Loucy (cell line): ENCODE measurements around the gene CTU2.

Experiments
- H2AFZ ChIP-seq: fragments of 200-600 bp; sonication (generic); 2 replicates; pipeline ENCODE4 v1.6.0; 2016; ENCODE audit warnings: antibody characterized with exemption, mild to moderate bottlenecking, low read length, moderate library complexity
- H3F3A ChIP-seq: fragments of 200-600 bp; 2 replicates; pipeline ENCODE4 v1.6.0; 2016; ENCODE audit warnings: antibody characterized with exemption, low read depth, mild to moderate bottlenecking
- H3K27me3 ChIP-seq: fragments of 200-600 bp; sonication (generic); 2 replicates; pipeline ENCODE4 v1.6.1; 2014; ENCODE audit warnings: low read length, mild to moderate bottlenecking; ENCODE audit not compliant: insufficient read depth, poor library complexity, severe bottlenecking
- H3K36me3 ChIP-seq: fragments of 200-600 bp; sonication (generic); 2 replicates; pipeline ENCODE4 v1.6.1; 2016; ENCODE audit warnings: low read length; ENCODE audit not compliant: insufficient read depth
- H3K4me1 ChIP-seq: fragments of 200-600 bp; sonication (generic); 2 replicates; pipeline ENCODE4 v1.5.1; 2014; ENCODE audit warnings: low read length, mild to moderate bottlenecking; ENCODE audit not compliant: insufficient read depth, poor library complexity, severe bottlenecking
- H3K4me2 ChIP-seq: fragments of 200-600 bp; sonication (generic); 2 replicates; pipeline ENCODE4 v1.6.0; 2014; ENCODE audit warnings: antibody characterized with exemption, low read length, low read depth, mild to moderate bottlenecking; ENCODE audit not compliant: poor library complexity, severe bottlenecking
- H3K4me3 ChIP-seq: fragments of 200-600 bp; sonication (generic); 2 replicates; pipeline ENCODE4 v1.5.1; 2014; ENCODE audit warnings: low read length, mild to moderate bottlenecking, mixed read lengths; ENCODE audit not compliant: poor library complexity, severe bottlenecking
- H3K79me2 ChIP-seq: fragments of 200-600 bp; sonication (generic); 2 replicates; pipeline ENCODE4 v1.6.1; 2014; ENCODE audit warnings: low read length; ENCODE audit not compliant: insufficient read depth
- H3K9ac ChIP-seq: fragments of 200-600 bp; sonication (generic); 2 replicates; pipeline ENCODE4 v1.6.0; 2014; ENCODE audit warnings: mild to moderate bottlenecking, low read depth, low read length, moderate library complexity; ENCODE audit not compliant: poor library complexity, severe bottlenecking
- H3K9me2 ChIP-seq: fragments of 200-600 bp; sonication (generic); replicated peaks from 2 replicates; pipeline ENCODE4 v1.6.1; 2016; ENCODE audit warnings: low read depth, low read length, mixed read lengths
- H3K9me3 ChIP-seq: fragments of 200-600 bp; sonication (generic); 2 replicates; pipeline ENCODE4 v1.6.1; 2014; ENCODE audit warnings: mild to moderate bottlenecking, antibody characterized with exemption, low read length, low read depth; ENCODE audit not compliant: insufficient read depth
- H4K20me1 ChIP-seq: fragments of 200-600 bp; sonication (generic); 2 replicates; pipeline ENCODE4 v1.6.0; 2014; ENCODE audit warnings: antibody characterized with exemption, low read length, mild to moderate bottlenecking; ENCODE audit not compliant: insufficient read depth, poor library complexity, severe bottlenecking
- EZH2phosphoT487 ChIP-seq: fragments of 200-600 bp; IDR thresholded peaks from 2 replicates; pipeline ENCODE4 v1.6.1; 2018; ENCODE audit warnings: antibody characterized with exemption, mild to moderate bottlenecking, moderate library complexity, borderline replicate concordance
- TF ChIP-seq, protein P1 (sequence below): fragments of 200-600 bp; sonication (generic); conservative IDR thresholded peaks from 2 replicates; pipeline ENCODE4 v1.5.1; 2014; ENCODE audit warnings: mild to moderate bottlenecking, antibody characterized with exemption, low read length

The CTU2 gene

DNA sequence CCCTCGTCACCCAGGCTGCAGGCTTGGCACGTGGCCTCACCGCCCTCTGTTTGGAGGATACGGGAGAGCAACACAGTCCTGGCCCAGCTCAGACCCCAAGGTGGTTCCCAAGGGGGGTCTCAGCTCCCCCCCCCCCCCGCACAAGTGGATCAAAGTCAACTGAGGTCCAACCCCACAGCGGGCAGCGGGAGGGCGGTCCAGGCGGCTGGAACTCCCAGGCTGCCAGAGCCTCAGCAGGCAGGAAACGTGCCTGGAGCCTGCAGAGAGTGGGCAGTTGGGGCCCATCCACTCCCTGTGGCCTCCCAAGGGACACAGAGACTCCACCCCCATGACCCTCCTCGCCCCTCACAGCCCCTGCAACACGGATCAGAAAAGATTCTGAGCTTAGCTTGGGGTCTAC is 42.1 kb downstream of the CTU2 start:
- H3K4me1 ChIP-seq: no peaks in the 10 kb centered on the region
- no peaks in the 10 kb centered on the region for H3K27me3 ChIP-seq
- H3K36me3 ChIP-seq: no peaks in the 10 kb centered on the region; the same call in 1 of the 2 replicates
- TF ChIP-seq, protein P1, sequence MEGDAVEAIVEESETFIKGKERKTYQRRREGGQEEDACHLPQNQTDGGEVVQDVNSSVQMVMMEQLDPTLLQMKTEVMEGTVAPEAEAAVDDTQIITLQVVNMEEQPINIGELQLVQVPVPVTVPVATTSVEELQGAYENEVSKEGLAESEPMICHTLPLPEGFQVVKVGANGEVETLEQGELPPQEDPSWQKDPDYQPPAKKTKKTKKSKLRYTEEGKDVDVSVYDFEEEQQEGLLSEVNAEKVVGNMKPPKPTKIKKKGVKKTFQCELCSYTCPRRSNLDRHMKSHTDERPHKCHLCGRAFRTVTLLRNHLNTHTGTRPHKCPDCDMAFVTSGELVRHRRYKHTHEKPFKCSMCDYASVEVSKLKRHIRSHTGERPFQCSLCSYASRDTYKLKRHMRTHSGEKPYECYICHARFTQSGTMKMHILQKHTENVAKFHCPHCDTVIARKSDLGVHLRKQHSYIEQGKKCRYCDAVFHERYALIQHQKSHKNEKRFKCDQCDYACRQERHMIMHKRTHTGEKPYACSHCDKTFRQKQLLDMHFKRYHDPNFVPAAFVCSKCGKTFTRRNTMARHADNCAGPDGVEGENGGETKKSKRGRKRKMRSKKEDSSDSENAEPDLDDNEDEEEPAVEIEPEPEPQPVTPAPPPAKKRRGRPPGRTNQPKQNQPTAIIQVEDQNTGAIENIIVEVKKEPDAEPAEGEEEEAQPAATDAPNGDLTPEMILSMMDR: no peak
- no peak for TF ChIP-seq EZH2phosphoT487
- no peaks in the 10 kb centered on the region for H3K9me2 ChIP-seq
- no peak overlapping the region for H3K4me3 ChIP-seq
- no peaks in the 10 kb centered on the region for H3K9me3 ChIP-seq
- H3F3A ChIP-seq: no peaks in the 10 kb centered on the region
- H3K79me2 ChIP-seq: peaks cover 13% of the 10 kb centered on the region; the same call in 1 of the 2 replicates
- H2AFZ ChIP-seq: no peak overlapping the region
- peaks cover 8% of the 10 kb centered on the region for H4K20me1 ChIP-seq
- H3K9ac ChIP-seq: no peak overlapping the region
- no peak overlapping the region for H3K4me2 ChIP-seq

DNA sequence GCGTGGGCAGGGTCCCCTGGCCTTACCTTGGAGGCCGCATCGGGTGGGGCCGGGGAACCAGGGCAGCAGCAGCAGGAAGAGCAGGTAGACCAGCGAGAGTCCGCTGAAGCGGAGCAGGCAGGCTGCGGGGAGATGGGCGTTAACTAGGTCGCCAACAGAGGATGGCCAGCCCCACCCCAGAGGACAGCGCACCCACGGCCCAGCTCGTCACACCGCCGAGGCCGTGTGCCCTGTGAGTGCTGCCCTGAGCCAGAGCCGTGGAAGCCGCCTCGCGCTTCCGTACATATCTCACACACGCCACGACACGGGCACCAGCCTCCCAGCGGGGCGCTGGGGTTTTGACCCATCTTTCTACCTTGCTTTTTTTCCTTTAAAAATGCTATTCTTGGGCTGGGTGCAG is 43.1 kb downstream of the CTU2 start:
- no peak for TF ChIP-seq EZH2phosphoT487
- TF ChIP-seq, protein P1: no peak
- Histone ChIP-seq H3K9ac (no peak overlapping the region), H2AFZ (no peak overlapping the region), H3K9me2 (no peaks in the 10 kb centered on the region), H3K27me3 (no peaks in the 10 kb centered on the region), H3K4me1 (no peaks in the 10 kb centered on the region), H3K79me2 (peaks cover 23% of the 10 kb centered on the region; the same call in 1 of the 2 replicates), H3K4me3 (no peak overlapping the region), H3K4me2 (no peak overlapping the region), H3K9me3 (no peaks in the 10 kb centered on the region), H3F3A (no peaks in the 10 kb centered on the region), H3K36me3 (no peaks in the 10 kb centered on the region; the same call in 1 of the 2 replicates), H4K20me1 (peaks cover 5% of the 10 kb centered on the region)

DNA sequence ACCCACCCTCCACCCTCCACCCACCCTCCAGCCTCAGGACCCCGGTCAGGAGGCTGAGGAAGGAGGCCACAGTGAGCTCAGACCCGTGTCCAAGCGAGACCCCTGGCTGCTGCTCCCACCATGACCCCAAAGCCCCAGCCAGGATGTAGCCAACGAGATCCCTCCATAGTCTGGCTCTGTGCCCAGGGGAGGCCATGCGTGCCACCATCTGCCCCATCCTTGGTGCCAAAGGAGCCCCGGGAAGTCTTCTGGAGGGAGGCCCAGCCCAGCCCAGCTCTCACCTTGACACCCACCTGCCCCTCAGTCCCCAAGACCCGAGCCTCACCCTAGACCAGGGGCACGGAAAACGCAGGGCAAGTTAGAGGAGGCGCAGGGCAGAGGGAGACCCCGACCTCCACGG is 44.6 kb downstream of the CTU2 start:
- H3K9ac ChIP-seq: no peak overlapping the region
- H2AFZ ChIP-seq: no peak overlapping the region
- H4K20me1 ChIP-seq: peaks cover 5% of the 10 kb centered on the region
- H3F3A ChIP-seq: no peaks in the 10 kb centered on the region
- no peak overlapping the region for H3K4me3 ChIP-seq
- H3K9me3 ChIP-seq: no peaks in the 10 kb centered on the region
- TF ChIP-seq, protein P1: no peak
- TF ChIP-seq EZH2phosphoT487: no peak
- no peaks in the 10 kb centered on the region for H3K9me2 ChIP-seq
- H3K4me2 ChIP-seq: no peak overlapping the region
- no peaks in the 10 kb centered on the region for H3K27me3 ChIP-seq
- H3K79me2 ChIP-seq: peaks cover 27% of the 10 kb centered on the region; the same call in 1 of the 2 replicates
- H3K36me3 ChIP-seq: no peaks in the 10 kb centered on the region; the same call in 1 of the 2 replicates
- no peaks in the 10 kb centered on the region for H3K4me1 ChIP-seq
